HCT116 (cell line): ENCODE measurements around the gene ENTPD5. TPM values are rescaled to one million over a fixed set of nuclear protein-coding genes. Genes with fewer than 3 reads are reported as not detected.
A peak's percentile ranks its signal among the peaks of the same experiment; 100 is the strongest.

Source experiments
- ATAC-seq: fragments of 200-7000 bp; cut with Tn5 transposase; 2 replicates; pipeline ENCODE4 v1.9.1; 2020; ENCODE audit warnings: mild to moderate bottlenecking, moderate library complexity
- Bru-seq: library from RNA; stranded (reverse); fragments of 400-500 nt; gene quantifications from one replicate; lab custom pipeline; 2021; lab: Mats Ljungman, UMichigan
- BruChase-seq, 2 experiments: library from RNA; stranded (reverse); fragments of 400-500 nt; gene quantifications; one replicate each; lab custom pipeline; 2021; lab: Mats Ljungman, UMichigan
- BruUV-seq: library from RNA; stranded (reverse); fragments of 400-500 nt; replicated peaks from 2 replicates; lab custom pipeline; 2021; lab: Mats Ljungman, UMichigan
- CTCF ChIA-PET: fragments of 300-600 bp; sonication (Branson Sonifier 250); formaldehyde crosslinking; loops from one replicate; lab custom pipeline; 2021; ENCODE audit warnings: antibody characterized with exemption; lab: Charles Lee
- POLR2A ChIA-PET: fragments of 300-600, 350-600 bp; sonication (Branson Sonifier 250); formaldehyde crosslinking; loops from one replicate; lab custom pipeline; 2021; ENCODE audit warnings: antibody characterized with exemption; lab: Charles Lee
- RAD21 ChIA-PET, 2 experiments: fragments of 300-600 bp; sonication (Branson Sonifier 250); formaldehyde crosslinking; loops; one replicate each; lab custom pipeline; 2023; ENCODE audit warnings: low total read pairs in 2 of 2; ENCODE audit not compliant: uncharacterized antibody in 2 of 2, unreplicated experiment in 2 of 2, low non-redundant PET in 1 of 2; lab: Charles Lee
- DNase-seq: peaks from one replicate; pipeline ENCODE4 v3.0.0-alpha.2; 2010; ENCODE audit warnings: low read depth, low spot score
- H2AFZ ChIP-seq: fragments of 200-600 bp; shearing (Covaris generic), sonication (generic); 2 replicates; pipeline ENCODE4 v1.6.1; 2017; ENCODE audit warnings: low read depth, mixed run types, mixed read lengths, antibody characterized with exemption, low read length; ENCODE audit not compliant: poor library complexity, severe bottlenecking
- H3K27ac ChIP-seq: 2 replicates; pipeline ENCODE4 v1.5.1; 2012; ENCODE audit warnings: low read depth, low read length
- H3K27me3 ChIP-seq: fragments of 200-600 bp; sonication (generic); 2 replicates; pipeline ENCODE4 v1.6.1; 2016; ENCODE audit warnings: mixed run types, low read length, mixed read lengths; ENCODE audit not compliant: insufficient read depth
- H3K36me3 ChIP-seq, 2 experiments: fragments of 200-500 bp in 1 of 2; fragments of 200-600 bp in 1 of 2; sonication (Bioruptor generic) in 1 of 2; sonication (generic) in 1 of 2; 2 replicates each; pipeline versions ENCODE4 v1.5.1 to v1.6.1; 2014 to 2016; ENCODE audit warnings: low read length in 2 of 2, inconsistent platforms in 1 of 2, mixed read lengths in 1 of 2, mixed run types in 1 of 2; ENCODE audit not compliant: insufficient read depth in 2 of 2, control insufficient read depth in 1 of 2
- H3K4me1 ChIP-seq, 2 experiments: fragments of 200-600 bp in 1 of 2; sonication (generic) in 1 of 2; 2 replicates each; pipeline versions ENCODE4 v1.5.1 to v1.6.1; 2012 to 2017; ENCODE audit warnings: low read length in 2 of 2, inconsistent platforms in 1 of 2, mild to moderate bottlenecking in 1 of 2, mixed read lengths in 1 of 2, mixed run types in 1 of 2, moderate library complexity in 1 of 2; ENCODE audit not compliant: insufficient read depth in 2 of 2, control insufficient read depth in 1 of 2
- H3K4me2 ChIP-seq: fragments of 200-600 bp; sonication (generic); 2 replicates; pipeline ENCODE4 v1.6.1; 2017; ENCODE audit warnings: mixed run types, low read length, mixed read lengths
- H3K4me3 ChIP-seq, 2 experiments: fragments of 200-600 bp in 1 of 2; sonication (generic) in 1 of 2; replicated peaks in 1 of 2; 2 replicates each; pipeline ENCODE4 v1.5.1; 2011 to 2016; ENCODE audit warnings: low read length in 2 of 2, control low read depth in 1 of 2, low read depth in 1 of 2, mild to moderate bottlenecking in 1 of 2, mixed read lengths in 1 of 2, mixed run types in 1 of 2
- H3K79me2 ChIP-seq: fragments of 200-600 bp; sonication (generic); 2 replicates; pipeline ENCODE4 v1.6.1; 2017; ENCODE audit warnings: mild to moderate bottlenecking, mixed run types, low read length, moderate library complexity, mixed read lengths; ENCODE audit not compliant: insufficient read depth
- H3K9ac ChIP-seq: fragments of 200-600 bp; sonication (generic); 2 replicates; pipeline ENCODE4 v1.6.1; 2016; ENCODE audit warnings: low read length, mixed read lengths
- H3K9me2 ChIP-seq: fragments of 200-600 bp; sonication (generic), shearing (Covaris generic); 2 replicates; pipeline ENCODE4 v1.6.1; 2017; ENCODE audit warnings: mixed run types, mild to moderate bottlenecking, moderate library complexity; ENCODE audit not compliant: insufficient read depth
- H3K9me3 ChIP-seq, 2 experiments: fragments of 200-500 bp in 1 of 2; fragments of 200-600 bp in 1 of 2; sonication (Bioruptor generic) in 1 of 2; sonication (generic) in 1 of 2; 2 replicates each; pipeline ENCODE4 v1.6.1; 2014 to 2017; ENCODE audit warnings: low read length in 2 of 2, mixed read lengths in 2 of 2, inconsistent platforms in 1 of 2, low read depth in 1 of 2, mild to moderate bottlenecking in 1 of 2, mixed run types in 1 of 2, moderate library complexity in 1 of 2; ENCODE audit not compliant: control insufficient read depth in 1 of 2, insufficient read depth in 1 of 2
- H4K20me1 ChIP-seq: fragments of 200-600 bp; sonication (generic), shearing (Covaris generic); 2 replicates; pipeline ENCODE4 v1.6.1; 2017; ENCODE audit warnings: mixed run types, mild to moderate bottlenecking, moderate library complexity; ENCODE audit not compliant: insufficient read depth
- EGR1 ChIP-seq: IDR thresholded peaks from 2 replicates; pipeline ENCODE4 v1.6.1; 2012; ENCODE audit warnings: low read depth
- EZH2 ChIP-seq: fragments of 200-600 bp; sonication (generic); IDR thresholded peaks from 2 replicates; pipeline ENCODE4 v1.6.1; 2017; ENCODE audit warnings: antibody characterized with exemption, mixed run types
- JUND ChIP-seq: IDR thresholded peaks from 2 replicates; pipeline ENCODE4 v1.6.1; 2012
- POLR2A ChIP-seq: IDR thresholded peaks from 2 replicates; pipeline ENCODE4 v1.7.0; 2011; ENCODE audit warnings: borderline replicate concordance; ENCODE audit not compliant: insufficient read depth, insufficient read length; ENCODE audit errors: extremely low read depth
- POLR2AphosphoS5 ChIP-seq: IDR thresholded peaks from 2 replicates; pipeline ENCODE4 v1.6.1; 2011; ENCODE audit warnings: mild to moderate bottlenecking, low read depth, low read length, moderate library complexity
- SIN3A ChIP-seq: IDR thresholded peaks from 2 replicates; pipeline ENCODE4 v1.6.1; 2012; ENCODE audit warnings: low read depth
- TCF7L2 ChIP-seq: IDR thresholded peaks from 2 replicates; pipeline ENCODE4 v1.7.0; 2011; ENCODE audit warnings: borderline replicate concordance, inconsistent platforms; ENCODE audit not compliant: insufficient read depth, insufficient read length; ENCODE audit errors: extremely low read depth
- YY1 ChIP-seq: IDR thresholded peaks from 2 replicates; pipeline ENCODE4 v1.6.1; 2011; ENCODE audit warnings: low read length, low read depth, moderate library complexity, mild to moderate bottlenecking; ENCODE audit not compliant: insufficient replicate concordance; ENCODE audit errors: extremely low read depth
- ZFX ChIP-seq: fragments of 450-650 bp; IDR thresholded peaks from 2 replicates; pipeline ENCODE4 v1.6.1; 2017
- intact Hi-C: fragments of 100-400 bp; cut with micrococcal nuclease; formaldehyde crosslinking; loops from 2 replicates; pipeline ENCODE4 v1.10.0; 2022
- long read RNA-seq: library from polyadenylated mRNA; unstranded; transcript quantifications from one replicate; pipeline ENCODE4 v2.0.0, GENCODE V29; 2021; ENCODE audit not compliant: unreplicated experiment
- polyA plus RNA-seq: library from polyadenylated mRNA; unstranded; fragments of >200 nt; gene quantifications from 2 replicates; pipeline ENCODE4 v1.2.1, GENCODE V29; 2012; ENCODE audit warnings: missing spikeins
- total RNA-seq: library from RNA; stranded (reverse); gene quantifications from one replicate; pipeline ENCODE4 v1.2.1, GENCODE V29; 2021; ENCODE audit not compliant: unreplicated experiment
- TF ChIP-seq, protein P1 (sequence below): IDR thresholded peaks from 2 replicates; pipeline ENCODE4 v1.6.1; 2011; ENCODE audit warnings: mild to moderate bottlenecking, low read length, moderate library complexity; ENCODE audit not compliant: insufficient replicate concordance; ENCODE audit errors: extremely low read depth
- TF ChIP-seq, protein P2 (sequence below): IDR thresholded peaks from 2 replicates; pipeline ENCODE4 v1.6.1; 2012

ENTPD5 gene
- 14.4 TPM for total RNA-seq
- polyA plus RNA-seq = 6.4 and 6.5 TPM in 2 replicates
- Bru-seq, nascent RNA = percentile 62 among the genes with signal in this experiment
- percentile 64 among the genes with signal in this experiment for BruChase-seq, experiment 1, labeled RNA remaining after a 6-hour chase
- BruChase-seq, experiment 2, labeled RNA remaining after a 2-hour chase = percentile 64 among the genes with signal in this experiment
- long read RNA-seq, full-length matches to known transcripts = 2 of 20 reads
- long read RNA-seq, partial matches to known transcripts = 2 of 20 reads
- long read RNA-seq, other reads (novel, unspliced or antisense) = 16 of 20 reads

DNA sequence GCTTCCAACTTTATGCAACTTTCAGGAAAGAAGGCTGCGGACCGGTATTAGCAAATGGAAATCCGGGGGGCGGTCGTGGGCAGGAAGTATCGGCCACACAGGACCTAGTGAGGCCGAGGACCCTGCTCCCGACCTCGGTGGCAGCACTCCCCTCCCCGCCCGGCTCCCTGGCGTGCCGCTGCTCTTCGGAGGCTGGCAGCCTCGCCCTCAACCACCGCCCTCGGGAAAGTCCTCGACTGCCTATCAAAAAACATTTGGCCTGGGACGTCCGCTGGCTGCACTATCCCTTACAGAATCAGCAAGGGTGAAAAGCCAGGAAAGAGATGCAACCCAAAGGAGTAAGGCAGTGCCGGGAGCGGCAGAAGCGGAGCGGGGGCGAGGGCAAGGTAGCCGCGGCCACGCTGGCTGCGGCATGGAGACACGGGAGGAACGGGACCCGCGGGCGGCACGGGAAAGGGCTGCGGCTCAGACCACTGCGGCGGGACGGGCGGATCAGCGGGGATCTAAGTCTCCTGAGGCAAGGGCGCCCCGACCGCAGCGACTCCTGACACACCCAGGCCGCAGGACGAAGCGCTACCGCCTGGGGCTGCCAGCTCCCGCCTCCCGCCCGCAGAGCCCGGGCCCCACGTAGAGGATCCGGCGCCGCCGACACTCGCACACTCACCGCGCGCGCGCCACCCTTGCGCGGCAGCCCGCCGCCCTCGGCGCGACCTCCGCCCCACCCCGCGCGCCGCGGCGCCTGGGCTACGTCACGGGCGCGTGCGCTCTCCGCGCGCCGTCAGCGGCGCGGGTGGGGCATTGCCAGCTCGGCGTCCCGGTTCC, at the start of gene ENTPD5, which contains the start of gene BBOF1:
Gene ENTPD5, minus strand, starts transcription at position 703 of the 822 bp plus-strand sequence. CDS start 31,186 bp downstream, outside the sequence.
Gene BBOF1, plus strand, starts transcription at position 764 of the 822 bp plus-strand sequence. CDS start 130 bp downstream, outside the sequence.
- RAD21 ChIA-PET = no interaction called here
- H3K4me1 ChIP-seq = peaks cover 17 to 34% of the 10 kb centered on the region in 2 experiments
- TSS peak; percentile 61 for BruUV-seq
- H3K4me2 ChIP-seq = peak within 1 kb of the TSS; percentile 79
- peak; percentile 91 for ATAC-seq
- H2AFZ ChIP-seq = no peak within 1 kb of the TSS
- no peak for TF ChIP-seq EGR1
- TF ChIP-seq JUND = no peak
- TF ChIP-seq, protein P1, sequence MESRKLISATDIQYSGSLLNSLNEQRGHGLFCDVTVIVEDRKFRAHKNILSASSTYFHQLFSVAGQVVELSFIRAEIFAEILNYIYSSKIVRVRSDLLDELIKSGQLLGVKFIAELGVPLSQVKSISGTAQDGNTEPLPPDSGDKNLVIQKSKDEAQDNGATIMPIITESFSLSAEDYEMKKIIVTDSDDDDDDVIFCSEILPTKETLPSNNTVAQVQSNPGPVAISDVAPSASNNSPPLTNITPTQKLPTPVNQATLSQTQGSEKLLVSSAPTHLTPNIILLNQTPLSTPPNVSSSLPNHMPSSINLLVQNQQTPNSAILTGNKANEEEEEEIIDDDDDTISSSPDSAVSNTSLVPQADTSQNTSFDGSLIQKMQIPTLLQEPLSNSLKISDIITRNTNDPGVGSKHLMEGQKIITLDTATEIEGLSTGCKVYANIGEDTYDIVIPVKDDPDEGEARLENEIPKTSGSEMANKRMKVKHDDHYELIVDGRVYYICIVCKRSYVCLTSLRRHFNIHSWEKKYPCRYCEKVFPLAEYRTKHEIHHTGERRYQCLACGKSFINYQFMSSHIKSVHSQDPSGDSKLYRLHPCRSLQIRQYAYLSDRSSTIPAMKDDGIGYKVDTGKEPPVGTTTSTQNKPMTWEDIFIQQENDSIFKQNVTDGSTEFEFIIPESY = peak; percentile 47
- TF ChIP-seq YY1 = peak; percentile 68
- TF ChIP-seq, protein P2, sequence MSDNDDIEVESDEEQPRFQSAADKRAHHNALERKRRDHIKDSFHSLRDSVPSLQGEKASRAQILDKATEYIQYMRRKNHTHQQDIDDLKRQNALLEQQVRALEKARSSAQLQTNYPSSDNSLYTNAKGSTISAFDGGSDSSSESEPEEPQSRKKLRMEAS = peak; percentile 63
- TF ChIP-seq POLR2AphosphoS5 = peak; percentile 91
- TF ChIP-seq EZH2 = no peak
- TF ChIP-seq TCF7L2 = peak; percentile 46
- TF ChIP-seq POLR2A = peak; percentile 86
- TF ChIP-seq ZFX = peak; percentile 71
- peak; percentile 36 for TF ChIP-seq SIN3A
- TF ChIP-seq, all 23 proteins: peak for 8
- intact Hi-C loops = loop anchor here (5.0 kb wide), 1 partner anchor 66 kb away; the partner anchor contains the start of genes COQ6 and FAM161B
- no peaks in the 10 kb centered on the region for H3K27me3 ChIP-seq
- no peaks in the 10 kb centered on the region for H3K36me3 ChIP-seq
- 0 out of 2 replicates have a peak, but pooled peaks cover 4% of the 10 kb centered on the region for H3K79me2 ChIP-seq
- H3K9me3 ChIP-seq = no peaks in the 10 kb centered on the region
- peak within 1 kb of the TSS; percentile 78 to 87 for H3K4me3 ChIP-seq
- peak; percentile 55 for DNase-seq
- ChIA-PET CTCF (no interaction called here), POLR2A (no interaction called here)
- no peaks in the 10 kb centered on the region for H4K20me1 ChIP-seq
- H3K9me2 ChIP-seq = no peaks in the 10 kb centered on the region
- peak within 1 kb of the TSS; percentile 96 for H3K9ac ChIP-seq
- peak within 1 kb of the TSS; percentile 94 for H3K27ac ChIP-seq
